ENCODE data around the gene ZNF221. TPM values are rescaled to one million over a fixed set of nuclear protein-coding genes. Genes with fewer than 3 reads are reported as not detected.

ZNF221 gene
- total and polyA plus RNA-seq, 7 experiments from 2014 or later: 0.65 to 2.0 (median 1.0) TPM

Other genes with a start within 250 kb of the ZNF221 start
- gene IRGC, start 235.2 kb upstream of the ZNF221 start, total RNA-seq: not detected
- gene IRGC, start 235.2 kb upstream of the ZNF221 start, polyA plus RNA-seq: not detected
- 10 to 100 TPM; 48.5 to 75.9 (median 53.9) TPM for gene SMG9, start 196.3 kb upstream of the ZNF221 start, total RNA-seq
- 1 to 10 TPM; 7.9 to 9.8 TPM for gene SMG9, start 196.3 kb upstream of the ZNF221 start, polyA plus RNA-seq
- gene KCNN4, start 170.3 kb upstream of the ZNF221 start, total RNA-seq: 10 to 100 TPM; 12.8 to 53.4 (median 18.8) TPM
- gene KCNN4, start 170.3 kb upstream of the ZNF221 start, polyA plus RNA-seq: 10 to 100 TPM in 1 of 2 donors, 1 to 10 TPM in 1; 8.1 to 16.0 TPM
- under 1 TPM in 4 of 5 experiments, not detected in 1; 0.19 to 0.89 (median 0.61) TPM for gene LYPD5, start 148.8 kb upstream of the ZNF221 start, total RNA-seq
- gene LYPD5, start 148.8 kb upstream of the ZNF221 start, polyA plus RNA-seq: under 1 TPM; 0.28 to 0.34 TPM
- 10 to 100 TPM in 2 of 5 experiments, 1 to 10 TPM in 3; 4.3 to 24.4 (median 7.7) TPM for gene ZNF283, start 123.9 kb upstream of the ZNF221 start, total RNA-seq
- gene ZNF283, start 123.9 kb upstream of the ZNF221 start, polyA plus RNA-seq: 1 to 10 TPM; 2.2 to 3.7 TPM
- gene ZNF404, start 67.3 kb upstream of the ZNF221 start, total RNA-seq: 1 to 10 TPM in 4 of 5 experiments, under 1 TPM in 1; 0.47 to 4.7 (median 1.9) TPM
- 1 to 10 TPM; 2.1 to 3.9 TPM for gene ZNF404, start 67.3 kb upstream of the ZNF221 start, polyA plus RNA-seq
- 10 to 100 TPM in 4 of 5 experiments, 1 to 10 TPM in 1; 8.4 to 28.5 (median 15.3) TPM for gene ZNF45, start 15.9 kb upstream of the ZNF221 start, total RNA-seq
- gene ZNF45, start 15.9 kb upstream of the ZNF221 start, polyA plus RNA-seq: 10 to 100 TPM; 15.6 to 19.0 TPM
- gene ZNF155, start 33.0 kb downstream of the ZNF221 start, total RNA-seq: 10 to 100 TPM in 2 of 5 experiments, 1 to 10 TPM in 3; 5.2 to 13.3 (median 9.1) TPM
- gene ZNF155, start 33.0 kb downstream of the ZNF221 start, polyA plus RNA-seq: 1 to 10 TPM in 1 of 2 donors, under 1 TPM in 1; 0.99 to 2.8 TPM
- 10 to 100 TPM in 2 of 5 experiments, 1 to 10 TPM in 3; 2.7 to 18.1 (median 6.7) TPM for gene ZNF230, start 51.7 kb downstream of the ZNF221 start, total RNA-seq
- 1 to 10 TPM; 2.4 to 4.6 TPM for gene ZNF230, start 51.7 kb downstream of the ZNF221 start, polyA plus RNA-seq
- 10 to 100 TPM in 1 of 5 experiments, 1 to 10 TPM in 4; 2.9 to 10.1 (median 4.5) TPM for gene ZNF222, start 74.2 kb downstream of the ZNF221 start, total RNA-seq
- 1 to 10 TPM; 2.1 to 3.6 TPM for gene ZNF222, start 74.2 kb downstream of the ZNF221 start, polyA plus RNA-seq
- 1 to 10 TPM in 4 of 5 experiments, under 1 TPM in 1; 0.15 to 8.7 (median 2.3) TPM for gene ZNF223, start 100.8 kb downstream of the ZNF221 start, total RNA-seq
- gene ZNF223, start 100.8 kb downstream of the ZNF221 start, polyA plus RNA-seq: 1 to 10 TPM; 1.7 to 4.8 TPM
- 1 to 10 TPM; 1.9 to 4.4 (median 2.4) TPM for gene ZNF284, start 120.9 kb downstream of the ZNF221 start, total RNA-seq
- gene ZNF284, start 120.9 kb downstream of the ZNF221 start, polyA plus RNA-seq: under 1 TPM; 0.54 to 0.61 TPM
- 10 to 100 TPM; 35.0 to 82.0 (median 44.2) TPM for gene ZNF224, start 143.1 kb downstream of the ZNF221 start, total RNA-seq
- 10 to 100 TPM; 11.1 to 17.1 TPM for gene ZNF224, start 143.1 kb downstream of the ZNF221 start, polyA plus RNA-seq
- 10 to 100 TPM in 1 of 5 experiments, 1 to 10 TPM in 3, under 1 TPM in 1; 0.69 to 13.0 (median 5.1) TPM for gene ZNF225, start 162.2 kb downstream of the ZNF221 start, total RNA-seq
- 1 to 10 TPM; 1.9 to 5.8 TPM for gene ZNF225, start 162.2 kb downstream of the ZNF221 start, polyA plus RNA-seq
- 10 to 100 TPM in 3 of 5 experiments, 1 to 10 TPM in 2; 2.8 to 25.2 (median 13.4) TPM for gene ZNF234, start 190.3 kb downstream of the ZNF221 start, total RNA-seq
- gene ZNF234, start 190.3 kb downstream of the ZNF221 start, polyA plus RNA-seq: 1 to 10 TPM; 3.7 to 9.5 TPM
- 10 to 100 TPM; 14.0 to 59.9 (median 20.3) TPM for gene ZNF226, start 213.9 kb downstream of the ZNF221 start, total RNA-seq
- 10 to 100 TPM; 26.0 to 28.1 TPM for gene ZNF226, start 213.9 kb downstream of the ZNF221 start, polyA plus RNA-seq